Liver (tissue), 3 donors: ENCODE results near the gene CDC7.

Source experiments
- CTCF ChIP-seq: fragments of 150-350 bp; IDR thresholded peaks from 2 replicates; pipeline ENCODE4 v1.5.1; 2017; ENCODE audit warnings: improper control_type of control experiment, low read depth, low read length; ENCODE audit not compliant: missing input control
- MAX ChIP-seq: IDR thresholded peaks from 2 replicates; pipeline ENCODE4 v1.6.1; 2016; ENCODE audit warnings: antibody characterized with exemption
- NR2F2 ChIP-seq: IDR thresholded peaks from 2 replicates; pipeline ENCODE4 v1.6.1; 2016; ENCODE audit warnings: antibody characterized with exemption
- RAD21 ChIP-seq, 2 donors: IDR thresholded peaks; 2 replicates each; pipeline ENCODE4 v1.6.1; 2016; ENCODE audit warnings: antibody characterized with exemption in 2 of 2, mild to moderate bottlenecking in 2 of 2
- RXRA ChIP-seq, 2 donors: IDR thresholded peaks; 2 replicates each; pipeline ENCODE4 v1.6.1; 2017 to 2018; ENCODE audit warnings: antibody characterized with exemption in 2 of 2, mild to moderate bottlenecking in 1 of 2
- YY1 ChIP-seq: IDR thresholded peaks from 2 replicates; pipeline ENCODE4 v1.6.1; 2016; ENCODE audit warnings: antibody characterized with exemption, mild to moderate bottlenecking
- donor health status: healthy.
- donor health status: healthy.

- TF ChIP-seq CTCF: no peak
- TF ChIP-seq RAD21 (IDR thresholded peaks at IDR 0.05): no peak
- no peak for TF ChIP-seq MAX
- TF ChIP-seq RXRA (IDR thresholded peaks at IDR 0.05): no peak
- TF ChIP-seq NR2F2: no peak
- TF ChIP-seq YY1: no peak
These were observed 36.8 kb downstream of the CDC7 start for GRCh38 chr1:91537281-91537986.
